Measurements from ENCODE around the gene MGAT4B.

DNA sequence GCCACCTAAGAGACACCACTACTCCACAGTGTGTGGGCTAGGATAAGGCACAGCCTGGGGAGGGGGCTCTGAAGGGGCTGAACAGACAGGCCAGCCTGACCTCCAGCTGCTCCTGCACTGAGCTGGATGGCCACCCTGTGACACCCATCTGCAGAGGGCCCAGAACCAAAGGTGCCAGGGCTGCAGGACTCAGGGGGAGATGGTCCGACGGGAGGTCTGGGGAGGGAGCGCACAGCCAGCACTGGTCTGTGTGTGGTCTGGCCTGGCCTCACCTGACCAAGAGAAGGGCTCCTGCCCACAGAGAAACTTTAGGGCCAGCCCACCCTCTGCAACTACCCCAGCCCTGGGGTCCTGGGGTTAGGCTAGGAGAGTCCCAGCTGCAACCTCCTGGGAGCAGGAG lies 12.1 kb downstream of the MGAT4B start:
- TF ChIP-seq, protein P1, sequence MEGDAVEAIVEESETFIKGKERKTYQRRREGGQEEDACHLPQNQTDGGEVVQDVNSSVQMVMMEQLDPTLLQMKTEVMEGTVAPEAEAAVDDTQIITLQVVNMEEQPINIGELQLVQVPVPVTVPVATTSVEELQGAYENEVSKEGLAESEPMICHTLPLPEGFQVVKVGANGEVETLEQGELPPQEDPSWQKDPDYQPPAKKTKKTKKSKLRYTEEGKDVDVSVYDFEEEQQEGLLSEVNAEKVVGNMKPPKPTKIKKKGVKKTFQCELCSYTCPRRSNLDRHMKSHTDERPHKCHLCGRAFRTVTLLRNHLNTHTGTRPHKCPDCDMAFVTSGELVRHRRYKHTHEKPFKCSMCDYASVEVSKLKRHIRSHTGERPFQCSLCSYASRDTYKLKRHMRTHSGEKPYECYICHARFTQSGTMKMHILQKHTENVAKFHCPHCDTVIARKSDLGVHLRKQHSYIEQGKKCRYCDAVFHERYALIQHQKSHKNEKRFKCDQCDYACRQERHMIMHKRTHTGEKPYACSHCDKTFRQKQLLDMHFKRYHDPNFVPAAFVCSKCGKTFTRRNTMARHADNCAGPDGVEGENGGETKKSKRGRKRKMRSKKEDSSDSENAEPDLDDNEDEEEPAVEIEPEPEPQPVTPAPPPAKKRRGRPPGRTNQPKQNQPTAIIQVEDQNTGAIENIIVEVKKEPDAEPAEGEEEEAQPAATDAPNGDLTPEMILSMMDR (optimal IDR thresholded peaks at IDR 0.05 in 1 of 3, IDR thresholded peaks at IDR 0.05 in 1 of 3, conservative IDR thresholded peaks at IDR 0.05 in 1 of 3; ENCODE audit: extremely low read depth in 1 of 3, insufficient read depth in 2 of 3, low read length in 3 of 3), result no peak
- no peak for TF ChIP-seq EZH2 (IDR thresholded peaks at IDR 0.05; ENCODE audit: low read length)

Measured in keratinocyte (primary cell).